Colonic mucosa (tissue), 4 donors: Measurements from ENCODE around the gene SMC1B. TPM values are rescaled to one million over a fixed set of nuclear protein-coding genes. Genes with fewer than 3 reads are reported as not detected.
"Not testable (repeated sequence)": the region's sequence is repeated elsewhere in the genome, so short reads cannot be mapped to it uniquely, and the experiment has no call there.

Experiments used
- DNase-seq: peaks from one replicate; pipeline ENCODE4 v3.0.0-alpha.2; 2020
- H3K27ac ChIP-seq: fragments of 200-600 bp; one replicate; pipeline ENCODE4 v1.8.0; 2021
- H3K27me3 ChIP-seq: fragments of 200-600 bp; one replicate; pipeline ENCODE4 v1.8.0; 2021
- H3K36me3 ChIP-seq: fragments of 200-600 bp; one replicate; pipeline ENCODE4 v1.8.0; 2021
- H3K4me1 ChIP-seq: fragments of 200-600 bp; one replicate; pipeline ENCODE4 v1.8.0; 2021; ENCODE audit warnings: mild to moderate bottlenecking
- H3K4me3 ChIP-seq: fragments of 200-600 bp; one replicate; pipeline ENCODE4 v1.8.0; 2021
- H3K9ac ChIP-seq, 2 donors: one replicate each; pipeline ENCODE4 v1.7.0; 2013; ENCODE audit warnings: control low read depth in 2 of 2, low read depth in 2 of 2, low read length in 2 of 2
- H3K9me3 ChIP-seq: fragments of 200-600 bp; one replicate; pipeline ENCODE4 v1.8.0; 2021
- CTCF ChIP-seq: fragments of 200-600 bp; IDR thresholded peaks from one replicate; pipeline ENCODE4 v1.8.0; 2022; ENCODE audit warnings: antibody characterized with exemption, mild to moderate bottlenecking
- intact Hi-C: fragments of 100-400 bp; cut with DNase I; formaldehyde crosslinking; loops from one replicate; pipeline ENCODE4 v1.14.1; 2022
- total RNA-seq, 2 donors: library from RNA; stranded (reverse); fragmentation: NEBNext Ultra II Directional in 1 of 2; extraction: Animal tissue kit (Norgen Biotek cat#: 25700) in 1 of 2; gene quantifications; one replicate each; pipeline ENCODE4 v1.2.1, GENCODE V29; 2021
- donor health status: healthy.
- donor health status: DM: no; HTN: no; CAD: no.
- donor health status: DM: no; HTN: no; CAD: no.

SMC1B gene
- total RNA-seq, 2 donors from 2014 or later, result 0.15 TPM; not detected in 1

- H3K9me3 ChIP-seq, result no peaks in the 10 kb centered on the region
- H3K27me3 ChIP-seq, result no peaks in the 10 kb centered on the region
- no peaks in the 10 kb centered on the region for H3K4me1 ChIP-seq
- DNase-seq, result no peak
- no peak overlapping the region for H3K9ac ChIP-seq
- H3K36me3 ChIP-seq, result no peaks in the 10 kb centered on the region
- no peak overlapping the region for H3K27ac ChIP-seq
- intact Hi-C loops, result no loop called here
- H3K4me3 ChIP-seq, result no peak overlapping the region
- TF ChIP-seq CTCF, result no peak
Measured at GRCh38 chr22:45366713-45367112, 46.7 kb downstream of the SMC1B start.

- H3K27ac ChIP-seq, result no peak overlapping the region
- no peaks in the 10 kb centered on the region for H3K9me3 ChIP-seq
- no peak for TF ChIP-seq CTCF
- H3K4me1 ChIP-seq, result no peaks in the 10 kb centered on the region
- DNase-seq, result no peak
- H3K9ac ChIP-seq, result no peak overlapping the region
- H3K4me3 ChIP-seq, result no peak overlapping the region
- H3K36me3 ChIP-seq, result no peaks in the 10 kb centered on the region
- intact Hi-C loops, result no loop called here
- no peaks in the 10 kb centered on the region for H3K27me3 ChIP-seq
Measured at GRCh38 chr22:45359627-45360026, 53.8 kb downstream of the SMC1B start.

GRCh38 chr22:45358127-45358526 is 55.3 kb downstream of the SMC1B start:
- Histone ChIP-seq H3K4me1 (no peaks in the 10 kb centered on the region), H3K4me3 (no peak overlapping the region), H3K27ac (no peak overlapping the region), H3K36me3 (no peaks in the 10 kb centered on the region), H3K9ac (no peak overlapping the region), H3K27me3 (no peaks in the 10 kb centered on the region), H3K9me3 (no peaks in the 10 kb centered on the region)
- TF ChIP-seq CTCF, result no peak
- intact Hi-C loops, result no loop called here
- DNase-seq, result no peak

- Histone ChIP-seq H3K4me3 (no peak overlapping the region), H3K36me3 (no peaks in the 10 kb centered on the region), H3K9ac (no peak overlapping the region), H3K4me1 (no peaks in the 10 kb centered on the region), H3K27me3 (no peaks in the 10 kb centered on the region), H3K27ac (no peak overlapping the region), H3K9me3 (no peaks in the 10 kb centered on the region)
- DNase-seq, result no peak
- TF ChIP-seq CTCF, result no peak
- intact Hi-C loops, result no loop called here
Measured at GRCh38 chr22:45357490-45357889, 55.9 kb downstream of the SMC1B start.

GRCh38 chr22:45353786-45354185 is 59.6 kb downstream of the SMC1B start:
- H3K9ac ChIP-seq, result no peak overlapping the region
- no peaks in the 10 kb centered on the region for H3K9me3 ChIP-seq
- H3K27me3 ChIP-seq, result no peaks in the 10 kb centered on the region
- TF ChIP-seq CTCF, result no peak
- no peak overlapping the region for H3K4me3 ChIP-seq
- no peaks in the 10 kb centered on the region for H3K4me1 ChIP-seq
- no peak overlapping the region for H3K27ac ChIP-seq
- H3K36me3 ChIP-seq, result no peaks in the 10 kb centered on the region
- intact Hi-C loops, result no loop called here
- no peak for DNase-seq

GRCh38 chr22:45352757-45353156 is 60.6 kb downstream of the SMC1B start:
- H3K27ac ChIP-seq, DNase-seq, H3K4me1 ChIP-seq: not testable (repeated sequence)

More at GRCh38 chr22:45352757-45353156, 60.6 kb downstream of the SMC1B start:
- H3K36me3 ChIP-seq, H3K4me3 ChIP-seq, H3K9me3 ChIP-seq, H3K9ac ChIP-seq, H3K27me3 ChIP-seq, intact Hi-C loops: not testable (repeated sequence)
